22Rv1 (cell line): ENCODE measurements around the gene TUBGCP2.

Experiments used
- ZFX ChIP-seq: fragments of 450-650 bp; IDR thresholded peaks from 2 replicates; pipeline ENCODE4 v1.6.1; 2017; ENCODE audit warnings: antibody characterized with exemption, borderline replicate concordance
- TF ChIP-seq, protein P1 (sequence below): fragments of 450-650 bp; IDR thresholded peaks from 2 replicates; pipeline ENCODE4 v1.5.1; 2017; ENCODE audit warnings: mild to moderate bottlenecking

DNA sequence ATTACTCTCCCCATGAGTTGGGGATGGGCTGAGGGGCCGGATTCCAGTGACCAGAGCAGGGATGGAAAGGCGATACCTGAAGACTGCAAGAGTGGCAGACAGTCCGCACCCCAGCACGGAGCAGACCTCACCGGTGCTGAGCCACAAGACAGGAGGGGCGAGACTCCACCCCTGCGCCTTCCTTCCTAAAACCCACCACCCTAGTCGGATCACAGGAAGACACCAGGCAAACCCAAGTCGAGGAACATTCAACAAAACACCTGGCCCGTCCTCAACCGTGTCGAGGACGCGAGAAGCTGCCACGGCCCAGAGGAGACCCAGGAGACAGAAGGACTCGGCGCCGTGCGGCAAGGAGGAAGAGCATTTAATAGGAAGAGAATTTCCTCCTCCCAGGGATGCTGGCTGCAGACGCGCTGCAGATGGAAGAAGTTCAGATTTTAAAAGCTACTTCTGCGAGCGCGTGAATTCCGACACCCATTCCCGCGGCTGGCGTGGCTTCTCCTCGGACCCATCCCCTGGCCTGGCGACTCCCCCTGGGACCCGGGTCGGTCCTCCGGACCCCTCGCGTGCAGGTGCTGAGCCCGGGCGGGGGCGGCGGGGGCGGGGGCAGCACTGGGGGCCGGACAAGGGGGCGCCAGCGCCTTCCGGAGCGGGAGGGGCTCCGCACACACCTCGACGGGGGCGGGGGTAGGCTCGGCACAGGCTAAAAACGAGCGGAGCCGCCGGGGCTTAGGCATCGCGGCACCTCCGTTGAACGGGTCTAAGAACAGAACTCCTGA is 79.2 kb downstream of the TUBGCP2 start:
- TF ChIP-seq, protein P1, sequence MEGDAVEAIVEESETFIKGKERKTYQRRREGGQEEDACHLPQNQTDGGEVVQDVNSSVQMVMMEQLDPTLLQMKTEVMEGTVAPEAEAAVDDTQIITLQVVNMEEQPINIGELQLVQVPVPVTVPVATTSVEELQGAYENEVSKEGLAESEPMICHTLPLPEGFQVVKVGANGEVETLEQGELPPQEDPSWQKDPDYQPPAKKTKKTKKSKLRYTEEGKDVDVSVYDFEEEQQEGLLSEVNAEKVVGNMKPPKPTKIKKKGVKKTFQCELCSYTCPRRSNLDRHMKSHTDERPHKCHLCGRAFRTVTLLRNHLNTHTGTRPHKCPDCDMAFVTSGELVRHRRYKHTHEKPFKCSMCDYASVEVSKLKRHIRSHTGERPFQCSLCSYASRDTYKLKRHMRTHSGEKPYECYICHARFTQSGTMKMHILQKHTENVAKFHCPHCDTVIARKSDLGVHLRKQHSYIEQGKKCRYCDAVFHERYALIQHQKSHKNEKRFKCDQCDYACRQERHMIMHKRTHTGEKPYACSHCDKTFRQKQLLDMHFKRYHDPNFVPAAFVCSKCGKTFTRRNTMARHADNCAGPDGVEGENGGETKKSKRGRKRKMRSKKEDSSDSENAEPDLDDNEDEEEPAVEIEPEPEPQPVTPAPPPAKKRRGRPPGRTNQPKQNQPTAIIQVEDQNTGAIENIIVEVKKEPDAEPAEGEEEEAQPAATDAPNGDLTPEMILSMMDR: no peak
- no peak for TF ChIP-seq ZFX
